IMR-90 (cell line): Measurements from ENCODE around the gene SULT1B1. TPM values are rescaled to one million over a fixed set of nuclear protein-coding genes. Genes with fewer than 3 reads are reported as not detected.

ENCODE experiments used
- ATAC-seq: fragments of 200-7000 bp; cut with Tn5 transposase; 2 replicates; pipeline ENCODE4 v1.9.1; 2020; ENCODE audit warnings: low read depth, mild to moderate bottlenecking, moderate library complexity
- BruUV-seq: library from RNA; stranded (reverse); fragments of 400-500 nt; replicated peaks from 2 replicates; lab custom pipeline; 2021; lab: Mats Ljungman, UMichigan
- CTCF ChIA-PET: fragments of 300-600 bp; formaldehyde crosslinking; extraction: SDS; loops from one replicate; lab custom pipeline; 2021; ENCODE audit warnings: antibody characterized with exemption; lab: Yijun Ruan, JAX
- POLR2A ChIA-PET: fragments of 300-600 bp; sonication (Branson Sonifier 250); formaldehyde crosslinking; loops from one replicate; lab custom pipeline; 2022; ENCODE audit warnings: antibody characterized with exemption; ENCODE audit not compliant: unreplicated experiment; lab: Charles Lee
- DNase-seq: peaks from one replicate; pipeline ENCODE4 v3.0.0; 2013
- H2AFZ ChIP-seq: replicated peaks from 2 replicates; pipeline ENCODE3; 2013; ENCODE audit warnings: low read length, mild to moderate bottlenecking; ENCODE audit not compliant: poor library complexity
- H2AK5ac ChIP-seq: 2 replicates; pipeline ENCODE4 v1.6.1; 2013; ENCODE audit warnings: low read depth, low read length, inconsistent platforms
- H2AK9ac ChIP-seq: replicated peaks from 2 replicates; pipeline ENCODE3; 2013; ENCODE audit warnings: mild to moderate bottlenecking, low read depth, low read length, moderate library complexity; ENCODE audit not compliant: poor library complexity
- H2BK120ac ChIP-seq: 2 replicates; pipeline ENCODE4 v1.6.1; 2013; ENCODE audit warnings: low read depth, low read length, inconsistent platforms
- H2BK15ac ChIP-seq: 3 replicates; pipeline ENCODE4 v1.6.1; 2013; ENCODE audit warnings: low read depth, low read length, inconsistent platforms
- H2BK20ac ChIP-seq: 2 replicates; pipeline ENCODE4 v1.6.1; 2013; ENCODE audit warnings: low read depth, mild to moderate bottlenecking, inconsistent platforms, low read length, moderate library complexity
- H2BK5ac ChIP-seq: 2 replicates; pipeline ENCODE4 v1.6.1; 2013; ENCODE audit warnings: mild to moderate bottlenecking, low read depth, low read length, inconsistent platforms; ENCODE audit not compliant: poor library complexity, severe bottlenecking
- H3K14ac ChIP-seq: replicated peaks from 2 replicates; pipeline ENCODE4 v1.6.1; 2013; ENCODE audit warnings: low read depth, low read length, inconsistent platforms
- H3K18ac ChIP-seq: 2 replicates; pipeline ENCODE4 v1.6.1; 2013; ENCODE audit warnings: low read depth, low read length, control low read depth
- H3K23ac ChIP-seq: 2 replicates; pipeline ENCODE4 v1.6.1; 2013; ENCODE audit warnings: low read depth, low read length, inconsistent platforms
- H3K27ac ChIP-seq: 2 replicates; pipeline ENCODE4 v1.5.1; 2013; ENCODE audit warnings: mild to moderate bottlenecking, control low read depth, low read length; ENCODE audit not compliant: insufficient read depth
- H3K27me3 ChIP-seq: 2 replicates; pipeline ENCODE4 v1.6.1; 2013; ENCODE audit warnings: low read length; ENCODE audit not compliant: control insufficient read depth, insufficient read depth
- H3K36me3 ChIP-seq: 2 replicates; pipeline ENCODE4 v1.6.1; 2013; ENCODE audit warnings: low read length, mixed read lengths; ENCODE audit not compliant: control insufficient read depth, insufficient read depth
- H3K4ac ChIP-seq: 2 replicates; pipeline ENCODE4 v1.6.1; 2013; ENCODE audit warnings: low read depth, low read length, inconsistent platforms
- H3K4me1 ChIP-seq: 2 replicates; pipeline ENCODE4 v1.6.1; 2013; ENCODE audit warnings: low read length, mixed read lengths; ENCODE audit not compliant: control insufficient read depth, insufficient read depth
- H3K4me2 ChIP-seq: 2 replicates; pipeline ENCODE4 v1.6.1; 2013; ENCODE audit warnings: low read depth, mild to moderate bottlenecking, control low read depth, low read length, moderate library complexity
- H3K4me3 ChIP-seq: 2 replicates; pipeline ENCODE4 v1.5.1; 2013; ENCODE audit warnings: low read depth, mild to moderate bottlenecking, control low read depth, low read length, moderate library complexity; ENCODE audit not compliant: insufficient read depth
- H3K56ac ChIP-seq: 2 replicates; pipeline ENCODE4 v1.6.1; 2013; ENCODE audit warnings: low read length, inconsistent platforms; ENCODE audit not compliant: insufficient read depth; ENCODE audit errors: extremely low read depth
- H3K79me1 ChIP-seq, 2 experiments: 2 replicates each; pipeline ENCODE4 v1.6.1; 2013; ENCODE audit warnings: low read length in 2 of 2, inconsistent platforms in 1 of 2, low read depth in 1 of 2
- H3K9ac ChIP-seq: 2 replicates; pipeline ENCODE4 v1.6.1; 2013; ENCODE audit warnings: low read depth, low read length, control low read depth
- H3K9me1 ChIP-seq: 2 replicates; pipeline ENCODE4 v1.6.1; 2013; ENCODE audit warnings: low read length, inconsistent platforms; ENCODE audit not compliant: insufficient read depth
- H3K9me3 ChIP-seq: 2 replicates; pipeline ENCODE4 v1.6.1; 2013; ENCODE audit warnings: low read length; ENCODE audit not compliant: control insufficient read depth, insufficient read depth
- H4K20me1 ChIP-seq: 2 replicates; pipeline ENCODE4 v1.6.1; 2013; ENCODE audit warnings: low read length, inconsistent platforms; ENCODE audit not compliant: insufficient read depth
- H4K5ac ChIP-seq: 2 replicates; pipeline ENCODE4 v1.6.1; 2013; ENCODE audit warnings: mild to moderate bottlenecking, low read depth, low read length, control low read depth
- H4K8ac ChIP-seq, 2 experiments: 2 replicates each; pipeline ENCODE4 v1.6.1; 2013; ENCODE audit warnings: low read depth in 2 of 2, low read length in 2 of 2, control low read depth in 1 of 2, inconsistent platforms in 1 of 2
- H4K91ac ChIP-seq: 2 replicates; pipeline ENCODE4 v1.6.1; 2013; ENCODE audit warnings: low read depth, low read length, inconsistent platforms; ENCODE audit not compliant: insufficient read depth
- CEBPB ChIP-seq: IDR thresholded peaks from 2 replicates; pipeline ENCODE4 v1.6.1; 2012; ENCODE audit warnings: low read depth, low read length, improper control_type of control experiment
- ELK1 ChIP-seq: fragments of 150-350 bp; IDR thresholded peaks from 2 replicates; pipeline ENCODE4 v1.6.1; 2016; ENCODE audit warnings: low read depth, mild to moderate bottlenecking, low read length, moderate library complexity, borderline replicate concordance
- FOS ChIP-seq: fragments of 150-350 bp; IDR thresholded peaks from 2 replicates; pipeline ENCODE4 v1.6.1; 2016; ENCODE audit warnings: low read depth, low read length
- MAZ ChIP-seq: IDR thresholded peaks from 2 replicates; pipeline ENCODE4 v1.6.1; 2012; ENCODE audit warnings: low read depth, mild to moderate bottlenecking, low read length, improper control_type of control experiment, moderate library complexity, borderline replicate concordance
- MXI1 ChIP-seq: IDR thresholded peaks from 2 replicates; pipeline ENCODE4 v1.6.1; 2012; ENCODE audit warnings: low read depth, mild to moderate bottlenecking, low read length, moderate library complexity, borderline replicate concordance
- RAD21 ChIP-seq: IDR thresholded peaks from 2 replicates; pipeline ENCODE4 v1.6.1; 2012; ENCODE audit warnings: low read length, improper control_type of control experiment
- RCOR1 ChIP-seq: IDR thresholded peaks from 2 replicates; pipeline ENCODE4 v1.6.1; 2012; ENCODE audit warnings: mild to moderate bottlenecking, low read length, improper control_type of control experiment; ENCODE audit not compliant: insufficient replicate concordance
- RFX5 ChIP-seq: IDR thresholded peaks from 2 replicates; pipeline ENCODE4 v1.8.0; 2012; ENCODE audit warnings: low read depth, mild to moderate bottlenecking, low read length, moderate library complexity
- SMC3 ChIP-seq: fragments of 150-350 bp; IDR thresholded peaks from 2 replicates; pipeline ENCODE4 v1.6.1; 2016; ENCODE audit warnings: low read depth, mild to moderate bottlenecking, antibody characterized with exemption, low read length, moderate library complexity
- USF2 ChIP-seq: fragments of 150-350 bp; IDR thresholded peaks from 2 replicates; pipeline ENCODE4 v1.6.1; 2017; ENCODE audit warnings: mild to moderate bottlenecking, antibody characterized with exemption, low read length, low read depth
- WGBS, 2 experiments: methylation state at CpG; one replicate each; pipeline versions ENCODE4 v1.1.5 to v1.1.7; 2013; ENCODE audit warnings: missing lambda C conversion rate in 2 of 2; ENCODE audit not compliant: insufficient read length in 1 of 2; ENCODE audit errors: extremely low coverage in 2 of 2; 5-methylcytosine and 5-hydroxymethylcytosine counted together
- dilution Hi-C: fragments of 300-500 bp; cut with HindIII; formaldehyde crosslinking; loops from one replicate; pipeline ENCODE4 v1.14.3; 2018; ENCODE audit warnings: low sequenced_read_pairs; ENCODE audit not compliant: unreplicated experiment
- in situ Hi-C: fragments of 300-500 bp; cut with MboI; formaldehyde crosslinking; loops from 3 replicates; pipeline ENCODE4 v1.14.3; 2019; ENCODE audit warnings: low sequenced_read_pairs, inconsistent platforms, mixed read lengths
- intact Hi-C: fragments of 100-400 bp; cut with micrococcal nuclease; formaldehyde crosslinking; loops from 2 replicates; pipeline ENCODE4 v1.10.0; 2022
- polyA plus RNA-seq, 3 experiments: library from polyadenylated mRNA; depleted of rRNA; stranded (reverse); fragments of >200 nt; gene quantifications; 2 replicates each; pipeline ENCODE4 v1.2.3, GENCODE V29; 2012; ENCODE audit warnings: low replicate concordance in 1 of 3
- total RNA-seq: library from RNA; depleted of rRNA; stranded (reverse); fragments of >200 nt; gene quantifications from 2 replicates; pipeline ENCODE4 v1.2.3, GENCODE V29; 2012

Gene SULT1B1
- total and polyA plus RNA-seq, 2 of the 4 experiments (the other 2 are of a cell fraction) = 0.05 to 0.18 TPM

- TF ChIP-seq ELK1 (no peak), CEBPB (no peak)
Observed at GRCh38 chr4:69781458-69782418, 21.3 kb upstream of the SULT1B1 start (continued).

- H4K8ac ChIP-seq = no peak overlapping the region
- H3K4me1 ChIP-seq = no peaks in the 10 kb centered on the region
- no peak overlapping the region for H3K9ac ChIP-seq
- in situ Hi-C loops = no loop called here
- H3K79me1 ChIP-seq = no peaks in the 10 kb centered on the region
- no peaks in the 10 kb centered on the region for H3K27me3 ChIP-seq
- H3K4ac ChIP-seq = no peak overlapping the region
- H3K14ac ChIP-seq = no peak overlapping the region
- H2AFZ ChIP-seq = no peak overlapping the region
- no peak overlapping the region for H2BK20ac ChIP-seq
- no peaks in the 10 kb centered on the region for H3K36me3 ChIP-seq
- H4K5ac ChIP-seq = no peak overlapping the region
- ChIA-PET CTCF (no interaction called here), POLR2A (no interaction called here)
- no peak overlapping the region for H2BK120ac ChIP-seq
- H3K18ac ChIP-seq = no peak overlapping the region
- H2BK5ac ChIP-seq = no peak overlapping the region
- H3K4me3 ChIP-seq = no peak overlapping the region
- no peaks in the 10 kb centered on the region for H4K20me1 ChIP-seq
- H3K9me1 ChIP-seq = no peaks in the 10 kb centered on the region
- H3K27ac ChIP-seq = no peak overlapping the region
- WGBS, 2 experiments = no CpG with 5 or more reads among the region's 1 CpG
- no peak overlapping the region for H2BK15ac ChIP-seq
- dilution Hi-C loops = no loop called here
- H2AK5ac ChIP-seq = no peak overlapping the region
- no peak for TF ChIP-seq MXI1
- no peak for TF ChIP-seq RAD21
- TF ChIP-seq MAZ = no peak
- TF ChIP-seq CEBPB = no peak
- TF ChIP-seq RFX5 = no peak
- no peak for TF ChIP-seq SMC3
- no peak for TF ChIP-seq USF2
- TF ChIP-seq FOS = no peak
- TF ChIP-seq RCOR1 = no peak
- H2AK9ac ChIP-seq = no peak overlapping the region
- H3K4me2 ChIP-seq = no peak overlapping the region
- no peak overlapping the region for H4K91ac ChIP-seq
- intact Hi-C loops = no loop called here
- BruUV-seq = no TSS peak
- H3K23ac ChIP-seq = no peak overlapping the region
- DNase-seq (no peak), ATAC-seq (no peak)
- peaks cover 3% of the 10 kb centered on the region; the same call in 1 of the 2 replicates for H3K9me3 ChIP-seq
- H3K56ac ChIP-seq = no peak overlapping the region
Observed at GRCh38 chr4:69780141-69780540, 19.7 kb upstream of the SULT1B1 start.
